ENCODE results near the gene LIMK2. TPM values are rescaled to one million over a fixed set of nuclear protein-coding genes. Genes with fewer than 3 reads are reported as not detected.
"Not testable (repeated sequence)": the region's sequence is repeated elsewhere in the genome, so short reads cannot be mapped to it uniquely, and the experiment has no call there.

LIMK2 gene
- total RNA-seq, 2 donors from 2014 or later: 92.1 to 128 TPM

- no peaks in the 10 kb centered on the region for H3K36me3 ChIP-seq
- DNase-seq (ENCODE audit: low spot score): peak; percentile 34
- H3K9me3 ChIP-seq: no peaks in the 10 kb centered on the region
- no peak overlapping the region for H3K4me3 ChIP-seq
- TF ChIP-seq POLR2AphosphoS5 (IDR thresholded peaks at IDR 0.05) (no peak), POLR2A (IDR thresholded peaks at IDR 0.05) (no peak)
- TF ChIP-seq, protein P1, sequence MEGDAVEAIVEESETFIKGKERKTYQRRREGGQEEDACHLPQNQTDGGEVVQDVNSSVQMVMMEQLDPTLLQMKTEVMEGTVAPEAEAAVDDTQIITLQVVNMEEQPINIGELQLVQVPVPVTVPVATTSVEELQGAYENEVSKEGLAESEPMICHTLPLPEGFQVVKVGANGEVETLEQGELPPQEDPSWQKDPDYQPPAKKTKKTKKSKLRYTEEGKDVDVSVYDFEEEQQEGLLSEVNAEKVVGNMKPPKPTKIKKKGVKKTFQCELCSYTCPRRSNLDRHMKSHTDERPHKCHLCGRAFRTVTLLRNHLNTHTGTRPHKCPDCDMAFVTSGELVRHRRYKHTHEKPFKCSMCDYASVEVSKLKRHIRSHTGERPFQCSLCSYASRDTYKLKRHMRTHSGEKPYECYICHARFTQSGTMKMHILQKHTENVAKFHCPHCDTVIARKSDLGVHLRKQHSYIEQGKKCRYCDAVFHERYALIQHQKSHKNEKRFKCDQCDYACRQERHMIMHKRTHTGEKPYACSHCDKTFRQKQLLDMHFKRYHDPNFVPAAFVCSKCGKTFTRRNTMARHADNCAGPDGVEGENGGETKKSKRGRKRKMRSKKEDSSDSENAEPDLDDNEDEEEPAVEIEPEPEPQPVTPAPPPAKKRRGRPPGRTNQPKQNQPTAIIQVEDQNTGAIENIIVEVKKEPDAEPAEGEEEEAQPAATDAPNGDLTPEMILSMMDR (IDR thresholded peaks at IDR 0.05): no peak
- WGBS: 59% methylated on average over 3 of the region's 3 CpGs
- peaks cover 2% of the 10 kb centered on the region for H3K4me1 ChIP-seq (replicated peaks)
- H3K27me3 ChIP-seq (replicated peaks; ENCODE audit: insufficient read depth): no peaks in the 10 kb centered on the region
- peak overlapping the region in 1 of 2 donors; percentile 21 for H3K27ac ChIP-seq
- intact Hi-C loops (cut with DNase I): loop anchor here (10.0 kb wide), 1 partner anchor 279 kb away; no protein-coding TSS in a partner anchor
Observed at GRCh38 chr22:31223786-31224191, 11.7 kb downstream of the LIMK2 start.

GRCh38 chr22:31224691-31225090 lies 12.6 kb downstream of the LIMK2 start:
- intact Hi-C loops (cut with DNase I): loop anchor here (10.0 kb wide), 1 partner anchor 280 kb away; no protein-coding TSS in a partner anchor
- H3K27me3 ChIP-seq (replicated peaks; ENCODE audit: insufficient read depth); H3K4me1 ChIP-seq (replicated peaks); DNase-seq (ENCODE audit: low spot score); H3K36me3 ChIP-seq; H3K9me3 ChIP-seq; H3K4me3 ChIP-seq; H3K27ac ChIP-seq: not testable (repeated sequence)
- WGBS: 92% methylated on average over 4 of the region's 4 CpGs

DNA sequence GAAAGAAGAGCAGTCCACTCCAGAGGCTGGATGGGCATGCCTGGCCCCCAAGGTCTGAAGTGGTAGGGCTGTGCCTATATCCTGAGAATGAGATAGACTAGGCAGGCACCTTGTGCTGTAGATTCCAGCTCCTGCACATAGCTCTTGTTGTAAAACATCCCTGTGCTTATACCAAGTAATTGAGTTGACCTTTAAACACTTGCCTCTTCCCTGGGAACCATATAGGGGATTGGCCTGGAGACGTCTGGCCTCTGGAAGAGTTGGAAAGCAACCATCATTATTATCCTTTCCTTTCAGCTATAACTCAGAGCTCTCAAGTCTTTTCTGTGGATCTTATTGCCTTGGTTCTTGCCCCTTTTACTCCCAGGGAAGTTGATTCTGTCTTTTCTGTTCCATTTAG lies 15.1 kb downstream of the LIMK2 start:
- H3K27me3 ChIP-seq (replicated peaks; ENCODE audit: insufficient read depth): no peaks in the 10 kb centered on the region

DNA sequence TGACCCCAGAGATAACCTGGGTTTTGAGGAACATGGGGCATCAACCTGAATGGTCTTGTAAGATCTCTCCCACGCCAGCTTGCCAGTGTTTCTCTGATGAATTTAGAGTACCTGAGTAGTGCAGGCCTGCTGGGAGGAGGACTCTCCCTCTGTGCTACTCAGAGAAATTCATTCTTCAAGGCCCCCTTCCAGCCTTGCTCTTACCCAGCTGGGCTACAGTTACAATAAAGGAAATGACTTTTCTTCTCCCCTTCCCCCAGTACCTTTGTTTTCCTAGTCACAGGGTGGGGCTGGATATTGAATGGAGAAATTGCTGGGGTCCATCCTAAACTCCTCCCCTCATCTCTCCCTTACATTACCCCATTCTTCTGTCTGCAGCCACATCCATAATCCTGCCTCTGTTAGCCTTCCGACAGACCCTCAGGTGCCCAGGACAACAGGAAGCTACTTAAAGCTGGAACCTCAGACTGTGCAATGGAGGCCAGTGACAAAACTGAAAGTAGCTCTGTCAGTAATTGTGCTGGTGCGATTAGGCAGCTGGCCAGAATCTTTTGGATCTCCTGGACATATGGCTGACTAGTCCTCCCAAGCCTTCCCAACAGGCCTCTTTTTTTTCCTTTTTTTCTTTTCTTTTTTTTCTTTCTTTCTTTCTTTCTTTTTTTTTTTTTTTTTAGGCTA lies 17.4 kb downstream of the LIMK2 start:
- H3K4me3 ChIP-seq: no peak overlapping the region
- DNase-seq (ENCODE audit: low spot score): peak; percentile 72
- TF ChIP-seq POLR2A (IDR thresholded peaks at IDR 0.05): no peak
- peak; percentile 56 for TF ChIP-seq POLR2AphosphoS5 (IDR thresholded peaks at IDR 0.05)
- TF ChIP-seq, protein P1 (IDR thresholded peaks at IDR 0.05): no peak

More for the DNA sequence above, 15.1 kb downstream of the LIMK2 start:
- no peak overlapping the region for H3K27ac ChIP-seq
- intact Hi-C loops (cut with DNase I): loop anchor here (10.0 kb wide), 1 partner anchor 282 kb away; no protein-coding TSS in a partner anchor
- no peak for TF ChIP-seq POLR2A (IDR thresholded peaks at IDR 0.05)
- no peak for TF ChIP-seq POLR2AphosphoS5 (IDR thresholded peaks at IDR 0.05)
- TF ChIP-seq, protein P1 (IDR thresholded peaks at IDR 0.05): no peak
- DNase-seq (ENCODE audit: low spot score): no peak
- 30% methylated on average over 1 of the region's 1 CpG for WGBS
- no peaks in the 10 kb centered on the region for H3K9me3 ChIP-seq
- H3K4me1 ChIP-seq (replicated peaks): peaks cover 6% of the 10 kb centered on the region
- H3K36me3 ChIP-seq: no peaks in the 10 kb centered on the region
- H3K4me3 ChIP-seq: no peak overlapping the region

GRCh38 chr22:31230155-31230870 lies 18.2 kb downstream of the LIMK2 start:
- Histone ChIP-seq H3K9me3 (no peaks in the 10 kb centered on the region), H3K36me3 (no peaks in the 10 kb centered on the region), H3K4me3 (no peak overlapping the region), H3K27me3 (replicated peaks; ENCODE audit: insufficient read depth) (no peaks in the 10 kb centered on the region), H3K27ac (peak overlapping the region; percentile 63 to 67), H3K4me1 (replicated peaks) (peaks cover 6% of the 10 kb centered on the region)
- WGBS: 73% methylated on average over 6 of the region's 6 CpGs
- TF ChIP-seq, protein P1 (IDR thresholded peaks at IDR 0.05): no peak
- TF ChIP-seq POLR2AphosphoS5 (IDR thresholded peaks at IDR 0.05) (no peak), POLR2A (IDR thresholded peaks at IDR 0.05) (no peak)
- no peak for DNase-seq (ENCODE audit: low spot score)
- intact Hi-C loops (cut with DNase I): loop anchor here (2.0 kb wide), 1 partner anchor 124 kb away; the partner anchor contains the start of gene SELENOM

More for the DNA sequence above, 17.4 kb downstream of the LIMK2 start:
- Histone ChIP-seq H3K27me3 (replicated peaks; ENCODE audit: insufficient read depth) (no peaks in the 10 kb centered on the region), H3K9me3 (no peaks in the 10 kb centered on the region), H3K27ac (peak overlapping the region; percentile 63 to 67), H3K36me3 (no peaks in the 10 kb centered on the region), H3K4me1 (replicated peaks) (peaks cover 6% of the 10 kb centered on the region)
- intact Hi-C loops (cut with DNase I): loop anchor here (2.0 to 10.0 kb wide), 2 partner anchors 123 to 285 kb away; partner anchors contain the start of gene SELENOM
- 71% methylated on average over 3 of the region's 3 CpGs for WGBS

All from prostate gland (tissue), 2 donors.